ENCODE results near the gene TMEM11.

Gene TMEM11

GRCh38 chr17:21157586-21158370 is 56.2 kb downstream of the TMEM11 start:
- no peak for DNase-seq

- no peak for DNase-seq
These were observed 61.2 kb downstream of the TMEM11 start for GRCh38 chr17:21152731-21153130.

GRCh38 chr17:21149621-21150020 is 64.3 kb downstream of the TMEM11 start:
- no peak for DNase-seq

Data from NCI-H187 treated with DMSO at 0.1 percent for 48 hours (cell line).